HCT116 (cell line): ENCODE results near the gene EFHD1. TPM values are rescaled to one million over a fixed set of nuclear protein-coding genes. Genes with fewer than 3 reads are reported as not detected.

Experiments
- ATAC-seq: fragments of 200-7000 bp; cut with Tn5 transposase; 2 replicates; pipeline ENCODE4 v1.9.1; 2020; ENCODE audit warnings: mild to moderate bottlenecking, moderate library complexity
- BruUV-seq: library from RNA; stranded (reverse); fragments of 400-500 nt; replicated peaks from 2 replicates; lab custom pipeline; 2021; lab: Mats Ljungman, UMichigan
- CTCF ChIA-PET: fragments of 300-600 bp; sonication (Branson Sonifier 250); formaldehyde crosslinking; loops from one replicate; lab custom pipeline; 2021; ENCODE audit warnings: antibody characterized with exemption; lab: Charles Lee
- POLR2A ChIA-PET: fragments of 300-600, 350-600 bp; sonication (Branson Sonifier 250); formaldehyde crosslinking; loops from one replicate; lab custom pipeline; 2021; ENCODE audit warnings: antibody characterized with exemption; lab: Charles Lee
- RAD21 ChIA-PET, 2 experiments: fragments of 300-600 bp; sonication (Branson Sonifier 250); formaldehyde crosslinking; loops; one replicate each; lab custom pipeline; 2023; ENCODE audit warnings: low total read pairs in 2 of 2; ENCODE audit not compliant: uncharacterized antibody in 2 of 2, unreplicated experiment in 2 of 2, low non-redundant PET in 1 of 2; lab: Charles Lee
- DNase-seq: peaks from one replicate; pipeline ENCODE4 v3.0.0-alpha.2; 2010; ENCODE audit warnings: low read depth, low spot score
- H2AFZ ChIP-seq: fragments of 200-600 bp; shearing (Covaris generic), sonication (generic); 2 replicates; pipeline ENCODE4 v1.6.1; 2017; ENCODE audit warnings: low read depth, mixed run types, mixed read lengths, antibody characterized with exemption, low read length; ENCODE audit not compliant: poor library complexity, severe bottlenecking
- H3K27ac ChIP-seq: 2 replicates; pipeline ENCODE4 v1.5.1; 2012; ENCODE audit warnings: low read depth, low read length
- H3K27me3 ChIP-seq: fragments of 200-600 bp; sonication (generic); 2 replicates; pipeline ENCODE4 v1.6.1; 2016; ENCODE audit warnings: mixed run types, low read length, mixed read lengths; ENCODE audit not compliant: insufficient read depth
- H3K36me3 ChIP-seq, 2 experiments: fragments of 200-500 bp in 1 of 2; fragments of 200-600 bp in 1 of 2; sonication (Bioruptor generic) in 1 of 2; sonication (generic) in 1 of 2; 2 replicates each; pipeline versions ENCODE4 v1.5.1 to v1.6.1; 2014 to 2016; ENCODE audit warnings: low read length in 2 of 2, inconsistent platforms in 1 of 2, mixed read lengths in 1 of 2, mixed run types in 1 of 2; ENCODE audit not compliant: insufficient read depth in 2 of 2, control insufficient read depth in 1 of 2
- H3K4me1 ChIP-seq, 2 experiments: fragments of 200-600 bp in 1 of 2; sonication (generic) in 1 of 2; 2 replicates each; pipeline versions ENCODE4 v1.5.1 to v1.6.1; 2012 to 2017; ENCODE audit warnings: low read length in 2 of 2, inconsistent platforms in 1 of 2, mild to moderate bottlenecking in 1 of 2, mixed read lengths in 1 of 2, mixed run types in 1 of 2, moderate library complexity in 1 of 2; ENCODE audit not compliant: insufficient read depth in 2 of 2, control insufficient read depth in 1 of 2
- H3K4me2 ChIP-seq: fragments of 200-600 bp; sonication (generic); 2 replicates; pipeline ENCODE4 v1.6.1; 2017; ENCODE audit warnings: mixed run types, low read length, mixed read lengths
- H3K4me3 ChIP-seq, 2 experiments: fragments of 200-600 bp in 1 of 2; sonication (generic) in 1 of 2; replicated peaks in 1 of 2; 2 replicates each; pipeline ENCODE4 v1.5.1; 2011 to 2016; ENCODE audit warnings: low read length in 2 of 2, control low read depth in 1 of 2, low read depth in 1 of 2, mild to moderate bottlenecking in 1 of 2, mixed read lengths in 1 of 2, mixed run types in 1 of 2
- H3K79me2 ChIP-seq: fragments of 200-600 bp; sonication (generic); 2 replicates; pipeline ENCODE4 v1.6.1; 2017; ENCODE audit warnings: mild to moderate bottlenecking, mixed run types, low read length, moderate library complexity, mixed read lengths; ENCODE audit not compliant: insufficient read depth
- H3K9ac ChIP-seq: fragments of 200-600 bp; sonication (generic); 2 replicates; pipeline ENCODE4 v1.6.1; 2016; ENCODE audit warnings: low read length, mixed read lengths
- H3K9me2 ChIP-seq: fragments of 200-600 bp; sonication (generic), shearing (Covaris generic); 2 replicates; pipeline ENCODE4 v1.6.1; 2017; ENCODE audit warnings: mixed run types, mild to moderate bottlenecking, moderate library complexity; ENCODE audit not compliant: insufficient read depth
- H3K9me3 ChIP-seq, 2 experiments: fragments of 200-500 bp in 1 of 2; fragments of 200-600 bp in 1 of 2; sonication (Bioruptor generic) in 1 of 2; sonication (generic) in 1 of 2; 2 replicates each; pipeline ENCODE4 v1.6.1; 2014 to 2017; ENCODE audit warnings: low read length in 2 of 2, mixed read lengths in 2 of 2, inconsistent platforms in 1 of 2, low read depth in 1 of 2, mild to moderate bottlenecking in 1 of 2, mixed run types in 1 of 2, moderate library complexity in 1 of 2; ENCODE audit not compliant: control insufficient read depth in 1 of 2, insufficient read depth in 1 of 2
- H4K20me1 ChIP-seq: fragments of 200-600 bp; sonication (generic), shearing (Covaris generic); 2 replicates; pipeline ENCODE4 v1.6.1; 2017; ENCODE audit warnings: mixed run types, mild to moderate bottlenecking, moderate library complexity; ENCODE audit not compliant: insufficient read depth
- CEBPB ChIP-seq: IDR thresholded peaks from 2 replicates; pipeline ENCODE4 v1.6.1; 2012; ENCODE audit warnings: low read depth
- EGR1 ChIP-seq: IDR thresholded peaks from 2 replicates; pipeline ENCODE4 v1.6.1; 2012; ENCODE audit warnings: low read depth
- EZH2phosphoT487 ChIP-seq: fragments of 200-600 bp; IDR thresholded peaks from 2 replicates; pipeline ENCODE4 v1.6.1; 2018; ENCODE audit warnings: antibody characterized with exemption, borderline replicate concordance
- FOSL1 ChIP-seq: IDR thresholded peaks from 2 replicates; pipeline ENCODE4 v1.6.1; 2012; ENCODE audit warnings: low read depth
- JUND ChIP-seq: IDR thresholded peaks from 2 replicates; pipeline ENCODE4 v1.6.1; 2012
- POLR2AphosphoS5 ChIP-seq: IDR thresholded peaks from 2 replicates; pipeline ENCODE4 v1.6.1; 2011; ENCODE audit warnings: mild to moderate bottlenecking, low read depth, low read length, moderate library complexity
- RAD21 ChIP-seq: IDR thresholded peaks from 2 replicates; pipeline ENCODE4 v1.6.1; 2012; ENCODE audit warnings: low read depth, mild to moderate bottlenecking
- SIN3A ChIP-seq: IDR thresholded peaks from 2 replicates; pipeline ENCODE4 v1.6.1; 2012; ENCODE audit warnings: low read depth
- SP1 ChIP-seq: IDR thresholded peaks from 2 replicates; pipeline ENCODE4 v1.6.1; 2012; ENCODE audit warnings: low read depth
- TCF7L2 ChIP-seq: IDR thresholded peaks from 2 replicates; pipeline ENCODE4 v1.7.0; 2011; ENCODE audit warnings: borderline replicate concordance, inconsistent platforms; ENCODE audit not compliant: insufficient read depth, insufficient read length; ENCODE audit errors: extremely low read depth
- YY1 ChIP-seq: IDR thresholded peaks from 2 replicates; pipeline ENCODE4 v1.6.1; 2011; ENCODE audit warnings: low read length, low read depth, moderate library complexity, mild to moderate bottlenecking; ENCODE audit not compliant: insufficient replicate concordance; ENCODE audit errors: extremely low read depth
- ZFX ChIP-seq: fragments of 450-650 bp; IDR thresholded peaks from 2 replicates; pipeline ENCODE4 v1.6.1; 2017
- intact Hi-C: fragments of 100-400 bp; cut with micrococcal nuclease; formaldehyde crosslinking; loops from 2 replicates; pipeline ENCODE4 v1.10.0; 2022
- total RNA-seq: library from RNA; stranded (reverse); gene quantifications from one replicate; pipeline ENCODE4 v1.2.1, GENCODE V29; 2021; ENCODE audit not compliant: unreplicated experiment
- TF ChIP-seq, protein P1 (sequence below): IDR thresholded peaks from 2 replicates; pipeline ENCODE4 v1.6.1; 2012
- TF ChIP-seq, protein P2 (sequence below): IDR thresholded peaks from 2 replicates; pipeline ENCODE4 v1.6.1; 2012
- TF ChIP-seq, protein P3 (sequence below), 3 experiments: fragments of 200-600 bp in 1 of 3; sonication (generic) in 1 of 3; IDR thresholded peaks in 2 of 3; conservative IDR thresholded peaks in 1 of 3; 2 replicates each; pipeline ENCODE4 v1.5.1; 2012 to 2017; ENCODE audit warnings: low read depth in 2 of 3, low read length in 2 of 3, antibody characterized with exemption in 1 of 3, borderline replicate concordance in 1 of 3, control low read depth in 1 of 3, mild to moderate bottlenecking in 1 of 3, mixed read lengths in 1 of 3, mixed run types in 1 of 3, moderate library complexity in 1 of 3; ENCODE audit not compliant: insufficient read depth in 1 of 3
- TF ChIP-seq, protein P4 (sequence below): IDR thresholded peaks from 2 replicates; pipeline ENCODE4 v1.6.1; 2012; ENCODE audit warnings: low read depth

The EFHD1 gene
- total RNA-seq, 1 experiment from 2014 or later = 0.52 TPM

GRCh38 chr2:232607011-232607410, 26.4 kb upstream of the EFHD1 start:
- no peak overlapping the region for H3K9ac ChIP-seq
- no peaks in the 10 kb centered on the region for H3K9me2 ChIP-seq
- no peak for TF ChIP-seq EGR1
- TF ChIP-seq, protein P1, sequence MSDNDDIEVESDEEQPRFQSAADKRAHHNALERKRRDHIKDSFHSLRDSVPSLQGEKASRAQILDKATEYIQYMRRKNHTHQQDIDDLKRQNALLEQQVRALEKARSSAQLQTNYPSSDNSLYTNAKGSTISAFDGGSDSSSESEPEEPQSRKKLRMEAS = no peak
- TF ChIP-seq RAD21 = no peak
- TF ChIP-seq SIN3A = no peak
- no peak for TF ChIP-seq EZH2phosphoT487
- TF ChIP-seq TCF7L2 = no peak
- no peak for TF ChIP-seq POLR2AphosphoS5
- TF ChIP-seq ZFX = no peak
- TF ChIP-seq, protein P2, sequence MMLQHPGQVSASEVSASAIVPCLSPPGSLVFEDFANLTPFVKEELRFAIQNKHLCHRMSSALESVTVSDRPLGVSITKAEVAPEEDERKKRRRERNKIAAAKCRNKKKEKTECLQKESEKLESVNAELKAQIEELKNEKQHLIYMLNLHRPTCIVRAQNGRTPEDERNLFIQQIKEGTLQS = no peak
- no peak for TF ChIP-seq FOSL1
- TF ChIP-seq SP1 = no peak
- TF ChIP-seq, protein P3, sequence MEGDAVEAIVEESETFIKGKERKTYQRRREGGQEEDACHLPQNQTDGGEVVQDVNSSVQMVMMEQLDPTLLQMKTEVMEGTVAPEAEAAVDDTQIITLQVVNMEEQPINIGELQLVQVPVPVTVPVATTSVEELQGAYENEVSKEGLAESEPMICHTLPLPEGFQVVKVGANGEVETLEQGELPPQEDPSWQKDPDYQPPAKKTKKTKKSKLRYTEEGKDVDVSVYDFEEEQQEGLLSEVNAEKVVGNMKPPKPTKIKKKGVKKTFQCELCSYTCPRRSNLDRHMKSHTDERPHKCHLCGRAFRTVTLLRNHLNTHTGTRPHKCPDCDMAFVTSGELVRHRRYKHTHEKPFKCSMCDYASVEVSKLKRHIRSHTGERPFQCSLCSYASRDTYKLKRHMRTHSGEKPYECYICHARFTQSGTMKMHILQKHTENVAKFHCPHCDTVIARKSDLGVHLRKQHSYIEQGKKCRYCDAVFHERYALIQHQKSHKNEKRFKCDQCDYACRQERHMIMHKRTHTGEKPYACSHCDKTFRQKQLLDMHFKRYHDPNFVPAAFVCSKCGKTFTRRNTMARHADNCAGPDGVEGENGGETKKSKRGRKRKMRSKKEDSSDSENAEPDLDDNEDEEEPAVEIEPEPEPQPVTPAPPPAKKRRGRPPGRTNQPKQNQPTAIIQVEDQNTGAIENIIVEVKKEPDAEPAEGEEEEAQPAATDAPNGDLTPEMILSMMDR (IDR thresholded peaks at IDR 0.05 in 2 of 3, conservative IDR thresholded peaks at IDR 0.05 in 1 of 3; ENCODE audit: borderline replicate concordance in 1 of 3, insufficient read depth in 1 of 3, low read depth in 2 of 3, low read length in 2 of 3) = no peak
- no peak for TF ChIP-seq YY1
- no peak for TF ChIP-seq CEBPB
- TF ChIP-seq, protein P4, sequence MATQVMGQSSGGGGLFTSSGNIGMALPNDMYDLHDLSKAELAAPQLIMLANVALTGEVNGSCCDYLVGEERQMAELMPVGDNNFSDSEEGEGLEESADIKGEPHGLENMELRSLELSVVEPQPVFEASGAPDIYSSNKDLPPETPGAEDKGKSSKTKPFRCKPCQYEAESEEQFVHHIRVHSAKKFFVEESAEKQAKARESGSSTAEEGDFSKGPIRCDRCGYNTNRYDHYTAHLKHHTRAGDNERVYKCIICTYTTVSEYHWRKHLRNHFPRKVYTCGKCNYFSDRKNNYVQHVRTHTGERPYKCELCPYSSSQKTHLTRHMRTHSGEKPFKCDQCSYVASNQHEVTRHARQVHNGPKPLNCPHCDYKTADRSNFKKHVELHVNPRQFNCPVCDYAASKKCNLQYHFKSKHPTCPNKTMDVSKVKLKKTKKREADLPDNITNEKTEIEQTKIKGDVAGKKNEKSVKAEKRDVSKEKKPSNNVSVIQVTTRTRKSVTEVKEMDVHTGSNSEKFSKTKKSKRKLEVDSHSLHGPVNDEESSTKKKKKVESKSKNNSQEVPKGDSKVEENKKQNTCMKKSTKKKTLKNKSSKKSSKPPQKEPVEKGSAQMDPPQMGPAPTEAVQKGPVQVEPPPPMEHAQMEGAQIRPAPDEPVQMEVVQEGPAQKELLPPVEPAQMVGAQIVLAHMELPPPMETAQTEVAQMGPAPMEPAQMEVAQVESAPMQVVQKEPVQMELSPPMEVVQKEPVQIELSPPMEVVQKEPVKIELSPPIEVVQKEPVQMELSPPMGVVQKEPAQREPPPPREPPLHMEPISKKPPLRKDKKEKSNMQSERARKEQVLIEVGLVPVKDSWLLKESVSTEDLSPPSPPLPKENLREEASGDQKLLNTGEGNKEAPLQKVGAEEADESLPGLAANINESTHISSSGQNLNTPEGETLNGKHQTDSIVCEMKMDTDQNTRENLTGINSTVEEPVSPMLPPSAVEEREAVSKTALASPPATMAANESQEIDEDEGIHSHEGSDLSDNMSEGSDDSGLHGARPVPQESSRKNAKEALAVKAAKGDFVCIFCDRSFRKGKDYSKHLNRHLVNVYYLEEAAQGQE = no peak
- no peak for TF ChIP-seq JUND
- H3K9me3 ChIP-seq = no peaks in the 10 kb centered on the region
- RAD21 ChIA-PET = no interaction called here
- no peak overlapping the region for H2AFZ ChIP-seq
- no peak overlapping the region for H3K4me2 ChIP-seq
- no peak for ATAC-seq
- no peak overlapping the region for H3K27ac ChIP-seq
- no peaks in the 10 kb centered on the region for H4K20me1 ChIP-seq
- H3K27me3 ChIP-seq = no peaks in the 10 kb centered on the region
- H3K4me3 ChIP-seq = no peak overlapping the region
- DNase-seq = no peak
- no TSS peak for BruUV-seq
- CTCF ChIA-PET = no interaction called here
- POLR2A ChIA-PET = interaction anchor here (0.6 kb wide), 1 partner anchor 98 kb away, joined by 3 read pairs; no protein-coding TSS in a partner anchor
- H3K79me2 ChIP-seq = no peaks in the 10 kb centered on the region
- H3K36me3 ChIP-seq = no peaks in the 10 kb centered on the region
- intact Hi-C loops = loop anchor here (2.0 to 10.0 kb wide), 5 partner anchors 62 to 838 kb away; partner anchors contain the start of gene ATG16L1
- H3K4me1 ChIP-seq = peaks cover 0 to 8% of the 10 kb centered on the region in 2 experiments; a peak in 3 of 4 replicates
